Middle frontal gyrus (tissue), 1 donor: ENCODE measurements around the gene ZMAT2.
"Not testable (repeated sequence)": the region's sequence is repeated elsewhere in the genome, so short reads cannot be mapped to it uniquely, and the experiment has no call there.

ENCODE experiments used
- DNase-seq: peaks from one replicate; pipeline ENCODE4 v3.0.0-alpha.2; 2015; ENCODE audit warnings: low spot score; ENCODE audit errors: extremely low spot score

ZMAT2 gene

GRCh38 chr5:140700177-140701144, at the start of gene ZMAT2:
Gene ZMAT2 (plus strand): TSS chr5:140700447. CDS start chr5:140700461, 14 bp downstream.
- DNase-seq = peak; percentile 99

GRCh38 chr5:140658870-140659269, 41.4 kb upstream of the ZMAT2 start:
- DNase-seq = no peak

GRCh38 chr5:140660371-140660770, 39.9 kb upstream of the ZMAT2 start:
- DNase-seq = not testable (repeated sequence)

- no peak for DNase-seq
Measured at GRCh38 chr5:140664030-140664358, 36.3 kb upstream of the ZMAT2 start.

GRCh38 chr5:140664359-140665119, 35.7 kb upstream of the ZMAT2 start, which contains the start of gene WDR55:
Gene WDR55 (plus strand): TSS chr5:140664904. CDS start chr5:140664913, 9 bp downstream.
- peak; percentile 85 for DNase-seq

- not testable (repeated sequence) for DNase-seq
Measured at GRCh38 chr5:140671035-140671434, 29.2 kb upstream of the ZMAT2 start.

- no peak for DNase-seq
Measured at GRCh38 chr5:140671472-140672125, 28.6 kb upstream of the ZMAT2 start.

GRCh38 chr5:140672455-140673186, 27.6 kb upstream of the ZMAT2 start:
- DNase-seq = no peak

- no peak for DNase-seq
Measured at GRCh38 chr5:140673187-140673976, 26.9 kb upstream of the ZMAT2 start, which contains the start of gene DND1. Gene DND1 (minus strand): TSS chr5:140673576. CDS start chr5:140673542, 34 bp downstream.

GRCh38 chr5:140674211-140674610, 26.0 kb upstream of the ZMAT2 start:
- no peak for DNase-seq

GRCh38 chr5:140674629-140675028, 25.6 kb upstream of the ZMAT2 start:
- DNase-seq = no peak

- DNase-seq = no peak
Measured at GRCh38 chr5:140677947-140678346, 22.3 kb upstream of the ZMAT2 start.

- DNase-seq = no peak
Measured at GRCh38 chr5:140678993-140679392, 21.3 kb upstream of the ZMAT2 start.

- DNase-seq = no peak
Measured at GRCh38 chr5:140690376-140690932, 9.8 kb upstream of the ZMAT2 start.

- DNase-seq = peak; percentile 86
Measured at GRCh38 chr5:140690941-140691924, 9.0 kb upstream of the ZMAT2 start, which contains the start of the genes HARS1 and HARS2. Gene HARS1 (minus strand): TSS chr5:140691370. CDS start chr5:140691304, 66 bp downstream. Gene HARS2 (plus strand): TSS chr5:140691455. CDS start chr5:140691649, 194 bp downstream.

- DNase-seq = no peak
Measured at GRCh38 chr5:140694276-140694675, 6.0 kb upstream of the ZMAT2 start.

GRCh38 chr5:140696891-140697492, 3.3 kb upstream of the ZMAT2 start:
- DNase-seq = no peak

- no peak for DNase-seq
Measured at GRCh38 chr5:140707812-140708211, 7.6 kb downstream of the ZMAT2 start.
